ENCODE measurements around the gene CLEC3B. TPM values are rescaled to one million over a fixed set of nuclear protein-coding genes. Genes with fewer than 3 reads are reported as not detected.

CLEC3B gene
- polyA plus RNA-seq, 3 donors = 14.6 to 36.9 (median 22.7) TPM

- DNase-seq (ENCODE audit: extremely low read depth in 1 of 11, low read depth in 9 of 11, low spot score in 4 of 11) = no peak
Observed at GRCh38 chr3:45081506-45082141, 55.5 kb downstream of the CLEC3B start.

GRCh38 chr3:45082142-45082538 lies 56.0 kb downstream of the CLEC3B start:
- peak in 4 of 11 donors; percentile 20 to 36 (median 30) for DNase-seq (ENCODE audit: extremely low read depth in 1 of 11, low read depth in 9 of 11, low spot score in 4 of 11)

GRCh38 chr3:45083023-45083422 lies 56.9 kb downstream of the CLEC3B start:
- no peak for DNase-seq (ENCODE audit: extremely low read depth in 1 of 11, low read depth in 9 of 11, low spot score in 4 of 11)

- no peak for DNase-seq (ENCODE audit: extremely low read depth in 1 of 11, low read depth in 9 of 11, low spot score in 4 of 11)
Observed at GRCh38 chr3:45084361-45084760, 58.3 kb downstream of the CLEC3B start.

- DNase-seq (ENCODE audit: extremely low read depth in 1 of 11, low read depth in 9 of 11, low spot score in 4 of 11) = no peak
Observed at GRCh38 chr3:45084820-45085816, 59.0 kb downstream of the CLEC3B start.

Other genes starting within 250 kb of the CLEC3B start
- gene TMEM42, start 164.4 kb upstream of the CLEC3B start, polyA plus RNA-seq (ENCODE audit: insufficient read length in 3 of 3) = 10 to 100 TPM; 27.8 to 32.1 (median 28.2) TPM
- under 1 TPM; 0.03 to 0.18 (median 0.12) TPM for gene TGM4, start 151.7 kb upstream of the CLEC3B start, polyA plus RNA-seq (ENCODE audit: insufficient read length in 3 of 3)
- 10 to 100 TPM; 80.3 to 95.3 (median 84.9) TPM for gene ZDHHC3, start 50.1 kb upstream of the CLEC3B start, polyA plus RNA-seq (ENCODE audit: insufficient read length in 3 of 3)
- gene EXOSC7, start 50.1 kb upstream of the CLEC3B start, polyA plus RNA-seq (ENCODE audit: insufficient read length in 3 of 3) = 10 to 100 TPM; 47.3 to 54.9 (median 48.8) TPM
- gene CDCP1, start 120.1 kb downstream of the CLEC3B start, polyA plus RNA-seq (ENCODE audit: insufficient read length in 3 of 3) = 1 to 10 TPM in 2 of 3 donors, under 1 TPM in 1; 0.99 to 1.6 (median 1.1) TPM
- gene TMEM158, start 200.0 kb downstream of the CLEC3B start, polyA plus RNA-seq (ENCODE audit: insufficient read length in 3 of 3) = 1 to 10 TPM; 4.9 to 7.8 (median 6.6) TPM